ENCODE data around the gene LRRC31.

The LRRC31 gene

DNA sequence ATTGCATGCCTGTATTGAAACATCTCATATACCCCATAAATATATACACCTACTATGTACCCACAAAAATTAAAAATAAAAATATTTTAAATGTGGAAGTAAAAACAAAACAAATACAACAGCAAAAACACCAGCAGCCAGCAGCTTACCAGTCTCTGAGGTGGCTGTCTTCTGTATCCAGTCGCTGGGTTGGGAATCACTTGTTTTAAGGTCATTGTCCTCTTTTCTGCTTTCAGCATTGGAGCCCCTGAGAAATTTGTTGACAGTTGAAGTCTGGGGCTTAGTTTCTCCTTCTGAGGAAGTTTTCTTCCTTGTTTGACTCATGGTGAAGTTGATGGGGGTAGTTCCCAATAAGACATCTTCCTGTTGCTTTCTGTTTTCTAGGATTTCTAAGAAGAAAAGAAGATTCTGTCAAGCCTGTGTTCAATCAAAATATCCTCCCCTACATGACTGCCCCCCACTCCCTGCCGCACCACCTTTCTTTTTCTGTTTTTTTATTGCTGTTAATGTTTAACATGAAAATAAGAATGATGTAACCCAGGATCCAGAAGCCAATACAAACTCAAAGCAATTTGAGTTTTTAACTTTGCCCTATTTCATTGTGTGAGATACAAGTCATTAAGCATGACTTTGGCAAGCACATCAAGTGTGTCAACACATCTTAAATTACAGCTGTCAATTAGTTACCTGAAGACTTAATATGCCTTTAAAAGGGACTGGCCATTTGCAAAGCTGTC is at the start of gene LRRC31:
TSS of gene LRRC31 (minus strand) at position 452 of the 737 bp plus-strand sequence. CDS start at position 324, 128 bp downstream.
- DNase-seq (ENCODE audit: low read depth, low spot score): no peak

DNA sequence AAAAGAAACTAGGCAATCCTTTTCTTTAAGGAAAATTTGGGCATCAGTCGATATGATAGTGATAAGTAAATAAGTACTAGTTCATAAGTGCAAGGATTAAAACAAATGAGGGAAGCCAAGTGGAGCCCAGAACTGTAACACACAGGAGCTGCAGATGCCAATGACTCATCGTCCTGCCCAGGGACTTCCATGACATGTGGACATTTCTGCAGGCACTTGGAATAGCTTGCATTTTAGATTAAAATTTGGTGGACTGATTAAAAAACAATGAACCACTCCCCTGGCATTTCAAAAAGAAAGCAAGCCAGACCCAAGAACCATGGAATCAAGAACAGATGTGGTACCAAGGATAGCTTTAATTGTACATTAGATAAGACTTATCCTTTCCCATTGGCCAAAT is 44.6 kb upstream of the LRRC31 start:
- no peak for DNase-seq (ENCODE audit: low read depth, low spot score)

DNA sequence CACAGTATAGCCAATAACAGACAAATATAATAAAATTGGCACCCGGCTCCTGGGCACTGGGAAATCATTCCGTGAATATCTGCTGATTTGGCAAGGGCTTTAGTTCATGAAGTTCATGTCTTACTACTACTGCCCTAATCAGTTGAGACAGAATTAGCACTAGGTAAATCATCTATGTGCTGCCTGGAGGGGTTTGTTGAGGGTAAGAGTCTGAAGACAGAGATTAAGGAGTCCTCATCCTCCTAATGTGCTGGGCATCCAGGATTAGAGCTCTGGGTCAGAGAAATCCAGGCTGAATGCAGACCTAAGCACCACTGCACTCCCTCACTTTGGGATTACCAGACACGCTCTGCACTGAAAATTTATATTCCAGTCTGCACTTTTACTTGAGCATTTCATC is 43.6 kb upstream of the LRRC31 start:
- no peak for DNase-seq (ENCODE audit: low read depth, low spot score)

DNA sequence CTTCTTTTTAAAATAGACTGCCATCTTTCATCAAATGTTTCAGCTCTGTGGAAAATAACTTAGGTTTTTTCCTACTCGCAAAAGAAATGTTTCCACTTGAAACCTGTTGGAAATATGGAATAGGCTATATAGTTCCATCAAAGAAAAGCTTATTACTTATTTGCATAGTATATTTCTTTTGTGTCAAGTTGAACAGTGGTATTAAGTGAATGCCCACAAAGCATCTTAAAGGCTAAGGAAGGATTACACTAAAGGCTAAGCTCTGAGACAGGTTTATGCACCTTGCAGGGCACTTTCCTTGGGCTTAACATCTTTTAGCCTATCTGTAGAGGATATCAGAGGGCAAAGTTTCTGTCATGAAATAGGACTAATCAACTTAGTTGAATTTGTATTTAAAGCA is 41.5 kb upstream of the LRRC31 start, which contains the start of gene SAMD7:
TSS of gene SAMD7 (plus strand) at position 301 of the 400 bp plus-strand sequence. CDS start 7,927 bp downstream, outside the sequence.
- DNase-seq (ENCODE audit: low read depth, low spot score): no peak

DNA sequence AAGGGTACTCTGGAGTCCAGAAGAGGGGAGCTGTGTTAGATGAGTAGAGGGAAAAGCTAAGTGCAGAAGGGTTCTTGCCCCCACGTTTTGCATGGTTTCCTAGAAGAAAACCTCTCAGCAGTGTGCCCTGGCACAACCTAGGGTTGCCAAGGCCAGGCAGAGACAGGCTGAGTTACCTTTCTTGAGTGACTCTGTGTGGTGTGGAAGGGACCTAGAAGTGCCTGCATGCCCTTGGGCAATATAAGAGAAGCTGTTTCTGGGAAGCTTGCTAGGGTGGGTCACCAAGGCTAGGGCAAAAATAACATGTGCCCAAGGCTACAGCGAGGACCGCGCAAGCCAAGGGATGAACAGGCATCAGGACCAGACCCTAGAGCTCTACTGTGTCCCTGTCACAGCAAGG is 38.2 kb upstream of the LRRC31 start:
- no peak for DNase-seq (ENCODE audit: low read depth, low spot score)

DNA sequence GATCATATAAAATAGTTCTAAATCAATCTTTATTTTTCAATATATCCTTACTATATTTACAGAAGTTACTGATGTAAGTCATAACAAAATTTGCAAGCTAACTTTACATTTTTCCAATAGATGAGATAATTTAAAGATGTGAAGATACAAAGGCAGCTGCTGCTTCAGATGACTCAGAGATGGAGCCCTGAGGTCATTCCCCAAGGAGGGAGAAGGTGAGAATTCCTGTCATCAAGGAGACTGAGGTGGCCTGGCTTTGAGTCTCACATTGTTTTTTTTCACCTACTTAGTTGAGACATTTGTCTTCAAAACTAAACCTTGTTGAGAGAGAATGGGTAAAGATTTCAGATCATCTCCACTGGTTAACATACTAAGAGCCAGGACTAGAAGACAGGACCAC is 37.7 kb upstream of the LRRC31 start:
- DNase-seq (ENCODE audit: low read depth, low spot score): no peak

DNA sequence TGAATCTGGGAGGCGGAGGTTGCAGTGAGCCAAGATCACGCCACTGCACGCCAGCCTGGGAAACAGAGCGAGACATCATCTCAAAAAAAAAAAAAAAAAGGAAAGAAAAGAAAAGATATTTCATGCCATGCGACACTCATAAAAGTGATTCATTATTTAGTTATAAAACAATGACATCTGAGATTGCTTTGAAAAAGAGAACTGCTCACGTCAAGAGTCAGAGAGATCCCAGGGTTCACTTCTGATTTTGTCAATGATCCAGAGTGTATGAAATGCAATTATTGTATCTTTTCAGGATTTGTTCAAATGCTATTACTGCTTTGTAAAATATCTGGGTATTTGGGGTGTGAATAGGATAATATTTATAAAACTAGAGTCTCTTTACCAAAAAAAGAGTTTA is 35.7 kb upstream of the LRRC31 start:
- no peak for DNase-seq (ENCODE audit: low read depth, low spot score)

DNA sequence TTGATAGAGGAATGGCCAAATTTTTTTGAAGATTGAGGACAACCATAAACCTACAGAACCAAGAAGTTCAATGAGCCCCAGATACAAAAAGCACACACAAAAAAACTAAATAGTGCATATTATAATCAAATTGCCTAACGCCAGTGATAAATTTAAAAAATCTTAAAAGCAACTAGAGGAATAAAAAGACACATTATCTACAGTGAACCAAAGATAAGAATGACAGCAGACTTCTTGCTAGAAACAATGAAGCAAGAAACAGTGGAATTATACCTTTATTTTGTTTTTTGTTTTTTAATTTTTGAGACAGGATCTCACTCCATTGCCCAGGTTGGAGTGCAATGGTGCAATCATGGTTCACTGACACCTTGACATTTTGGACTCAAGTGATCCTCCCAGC is 31.7 kb upstream of the LRRC31 start:
- no peak for DNase-seq (ENCODE audit: low read depth, low spot score)

DNA sequence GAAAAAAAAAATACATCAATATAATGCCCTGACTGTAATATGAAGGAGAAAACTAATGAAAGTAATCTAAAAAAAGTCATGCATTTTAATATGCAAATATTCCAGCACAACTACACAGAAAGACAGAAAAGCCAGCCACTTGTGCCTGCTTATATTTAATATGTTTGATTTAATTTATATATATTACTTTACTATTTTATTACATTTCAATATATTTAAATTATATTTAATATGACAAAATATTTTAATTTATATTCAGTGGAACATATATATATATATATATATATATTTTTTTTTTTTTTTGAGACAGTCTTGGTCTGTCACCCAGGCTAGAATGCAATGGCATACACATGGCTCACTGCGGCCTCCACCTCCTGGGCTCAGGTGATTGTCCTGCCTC is 27.5 kb upstream of the LRRC31 start:
- no peak for DNase-seq (ENCODE audit: low read depth, low spot score)

DNA sequence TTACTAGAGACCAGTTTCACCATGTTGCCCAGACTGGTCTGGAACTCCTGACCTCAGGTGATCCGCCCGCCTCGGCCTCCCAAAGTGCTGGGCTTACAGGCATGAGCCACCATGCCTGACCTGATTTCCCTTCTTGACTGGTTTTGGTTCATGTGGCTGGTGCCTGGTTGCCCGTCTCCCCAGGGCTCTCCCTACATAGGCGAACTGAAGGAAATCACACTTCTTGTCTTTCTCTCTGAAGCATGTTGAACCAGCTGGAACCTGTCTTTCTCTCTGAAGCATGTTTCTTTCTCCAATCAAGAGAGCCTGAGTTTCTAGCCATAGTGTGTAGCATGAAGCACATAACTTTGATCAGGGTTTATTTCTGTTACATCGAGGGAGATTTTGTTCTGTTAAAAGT is 25.3 kb upstream of the LRRC31 start:
- no peak for DNase-seq (ENCODE audit: low read depth, low spot score)

DNA sequence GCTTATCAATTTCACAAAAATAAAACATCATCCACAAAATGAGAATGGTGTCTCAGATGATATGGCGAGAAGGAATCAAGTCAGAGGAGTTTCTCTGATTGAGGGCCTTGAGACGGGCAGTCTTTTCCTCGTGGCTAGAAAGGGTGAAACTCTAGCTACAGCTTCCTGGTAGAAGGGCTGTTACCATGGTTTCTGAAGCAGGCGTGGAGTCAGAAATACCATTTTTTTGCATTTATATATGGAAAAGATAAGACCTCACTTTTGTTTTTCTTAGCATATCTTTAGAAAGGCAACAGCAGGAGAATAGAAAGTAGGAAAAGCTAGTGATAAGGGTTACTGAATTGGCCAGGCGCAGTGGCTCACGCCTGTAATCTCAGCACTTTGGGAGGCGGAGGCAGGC is 24.4 kb upstream of the LRRC31 start:
- DNase-seq (ENCODE audit: low read depth, low spot score): no peak

DNA sequence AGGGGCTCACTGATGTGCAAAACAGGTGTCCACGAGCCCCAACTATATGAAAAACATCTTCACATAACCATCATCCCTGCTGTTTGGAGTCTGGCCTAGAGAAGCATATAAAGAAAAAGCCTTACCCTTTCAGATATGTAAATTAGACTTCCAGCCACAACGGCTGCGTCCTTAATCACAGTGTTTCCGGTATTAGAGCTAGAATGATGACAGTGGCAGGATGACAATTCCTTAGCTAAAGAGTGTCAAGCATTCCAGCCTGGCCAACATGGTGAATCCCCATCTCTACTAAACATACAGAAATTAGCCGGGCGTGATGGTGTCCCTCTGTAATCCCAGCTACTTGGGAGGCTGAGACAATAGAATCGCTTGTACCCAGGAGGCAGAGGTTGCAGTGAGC is 22.2 kb upstream of the LRRC31 start:
- no peak for DNase-seq (ENCODE audit: low read depth, low spot score)

DNA sequence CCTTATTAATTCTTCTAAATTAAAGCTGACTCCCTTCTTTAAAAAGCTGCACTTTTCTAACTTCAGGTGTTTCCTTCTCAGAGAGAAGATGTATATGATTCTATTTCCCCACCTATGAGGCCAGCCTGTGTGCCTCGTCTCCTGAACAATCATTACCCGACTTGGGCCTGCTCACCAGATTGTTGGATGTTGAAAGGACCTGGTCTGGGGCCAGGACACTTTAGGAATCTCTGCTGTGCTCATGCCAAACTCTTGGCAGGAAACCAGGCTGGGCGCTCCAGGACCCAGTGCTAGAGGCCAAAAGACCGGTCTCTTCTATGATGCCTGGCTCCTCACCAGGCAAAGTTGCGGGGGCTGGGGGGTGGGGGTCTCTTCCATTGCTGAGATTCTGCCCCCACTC is 16.9 kb upstream of the LRRC31 start:
- DNase-seq (ENCODE audit: low read depth, low spot score): no peak

DNA sequence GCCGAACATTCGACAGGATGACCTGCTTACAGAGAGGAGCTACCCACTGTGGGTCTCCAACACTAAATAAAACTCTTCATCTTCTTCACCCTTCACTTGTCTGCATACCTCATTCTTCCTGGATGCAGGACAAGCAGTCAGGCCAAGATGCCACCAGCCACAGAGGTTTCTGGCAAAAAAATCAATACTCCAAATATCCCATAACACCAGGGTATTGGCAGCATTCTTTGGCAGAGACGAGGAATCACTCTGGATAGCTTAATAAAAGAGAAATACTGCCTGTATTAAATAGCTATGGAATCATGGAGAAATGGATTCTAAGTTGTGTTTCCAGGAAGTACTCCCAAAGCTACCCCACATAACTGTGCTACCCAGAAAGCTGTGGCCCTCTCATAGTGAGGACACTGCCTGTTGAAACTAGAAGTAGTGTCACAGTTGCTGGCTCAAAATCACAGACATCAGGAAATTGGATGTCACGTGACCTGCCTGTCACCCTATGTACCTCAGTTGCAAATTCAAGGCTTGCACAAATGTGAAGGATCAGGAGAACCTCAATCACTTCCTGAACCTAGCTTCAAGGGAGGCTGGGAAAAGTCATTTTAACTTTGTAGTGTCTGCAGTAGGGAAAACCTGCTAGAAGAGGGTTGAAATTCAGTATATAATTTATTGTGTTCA is 11.0 kb upstream of the LRRC31 start:
- DNase-seq (ENCODE audit: low read depth, low spot score): no peak

DNA sequence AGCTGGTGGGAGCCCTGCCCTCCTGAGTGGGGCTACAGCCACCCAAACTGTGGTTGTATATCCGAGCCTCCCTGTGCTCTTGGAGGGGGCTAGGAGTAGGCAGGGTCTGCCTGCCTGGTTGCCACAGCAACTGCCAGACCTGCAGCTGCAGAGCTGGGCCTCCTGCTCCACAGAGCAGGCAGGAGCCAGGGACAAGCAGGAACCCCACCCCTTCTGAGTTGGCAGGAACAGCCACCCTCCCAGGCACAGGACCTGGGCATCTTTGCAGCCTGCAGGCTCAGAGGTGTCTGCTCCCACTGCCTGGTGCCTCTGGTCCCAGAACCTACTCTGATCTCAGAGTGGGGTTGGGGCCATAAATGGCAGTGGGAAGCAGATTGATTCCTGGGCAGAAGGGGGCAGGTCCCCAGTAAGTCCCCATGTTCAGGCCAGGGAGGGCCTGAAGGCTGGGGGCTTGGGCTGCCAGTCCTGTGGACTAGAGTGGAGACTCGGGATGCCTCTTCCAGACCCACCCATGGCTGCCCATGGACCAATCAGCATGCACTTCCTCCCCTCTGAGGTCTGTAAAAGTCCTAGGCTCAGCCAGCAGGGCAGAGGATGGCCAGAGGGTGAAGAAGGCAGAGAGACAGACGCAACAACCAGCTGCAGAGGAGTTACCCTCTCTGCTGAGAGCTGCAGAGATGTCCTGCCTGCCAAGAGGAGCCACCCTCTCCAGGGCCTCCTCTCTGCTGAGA is 10.3 kb upstream of the LRRC31 start:
- DNase-seq (ENCODE audit: low read depth, low spot score): no peak

DNA sequence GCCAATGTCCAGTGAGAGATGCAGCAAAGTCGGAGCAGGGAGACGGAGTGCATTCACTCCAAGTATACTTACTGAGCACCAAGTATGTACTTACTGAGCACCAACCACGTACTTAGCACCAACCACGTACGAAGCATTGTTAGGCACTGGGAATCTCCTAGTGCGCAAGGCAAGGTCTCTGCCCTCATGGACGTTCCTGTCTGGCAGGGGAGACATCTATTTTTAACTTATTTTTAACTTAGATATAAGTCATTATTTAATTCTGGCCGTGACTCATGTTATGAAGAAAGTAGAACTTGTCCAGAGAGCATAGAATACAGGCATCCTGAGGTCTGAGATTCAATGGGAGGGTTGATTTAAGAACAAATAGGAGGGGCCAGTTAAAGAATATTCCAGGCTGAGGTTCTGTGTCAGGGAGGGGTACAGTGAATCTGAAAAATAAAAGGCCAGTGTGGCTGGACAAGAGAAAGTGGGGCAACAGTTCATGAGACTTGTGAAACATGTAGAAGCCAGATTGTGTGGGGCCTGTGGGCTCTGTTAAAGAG is 9.3 kb upstream of the LRRC31 start:
- no peak for DNase-seq (ENCODE audit: low read depth, low spot score)

DNA sequence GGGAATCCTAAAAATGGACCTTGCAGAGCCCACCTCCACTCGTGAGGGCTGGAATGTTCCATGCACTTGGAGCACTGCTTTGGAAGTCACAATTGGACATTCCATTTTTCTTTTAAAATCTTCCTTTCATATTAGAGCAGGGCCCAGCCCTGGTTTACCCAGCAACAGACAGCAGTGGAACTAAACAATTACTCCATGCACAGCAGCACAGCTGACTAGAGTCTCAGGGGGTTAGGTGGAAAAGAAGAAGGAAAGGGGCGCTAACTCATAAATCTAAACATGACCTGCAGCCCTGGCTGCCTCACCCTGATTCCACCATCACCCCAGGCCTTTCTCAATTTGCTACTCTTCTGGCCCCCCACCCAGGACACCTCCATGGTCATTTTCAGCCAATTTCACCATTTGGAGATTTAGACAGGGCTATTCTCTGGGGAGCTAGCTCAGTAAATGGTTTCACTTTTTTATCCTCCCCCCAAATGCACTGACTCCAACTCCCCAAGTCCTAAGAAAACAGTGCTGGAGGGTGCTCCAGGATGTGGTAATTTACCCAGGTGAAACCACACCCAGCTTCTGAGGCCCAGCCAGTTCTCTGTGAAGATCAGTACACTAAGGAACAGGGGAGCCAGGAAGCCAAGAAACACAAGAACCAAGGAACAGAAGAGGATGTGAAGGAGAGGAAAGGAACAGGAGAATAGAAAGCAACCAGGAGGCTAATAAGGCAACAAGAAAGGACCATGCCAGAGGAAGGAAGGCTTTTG is 1.6 kb upstream of the LRRC31 start:
- no peak for DNase-seq (ENCODE audit: low read depth, low spot score)

DNA sequence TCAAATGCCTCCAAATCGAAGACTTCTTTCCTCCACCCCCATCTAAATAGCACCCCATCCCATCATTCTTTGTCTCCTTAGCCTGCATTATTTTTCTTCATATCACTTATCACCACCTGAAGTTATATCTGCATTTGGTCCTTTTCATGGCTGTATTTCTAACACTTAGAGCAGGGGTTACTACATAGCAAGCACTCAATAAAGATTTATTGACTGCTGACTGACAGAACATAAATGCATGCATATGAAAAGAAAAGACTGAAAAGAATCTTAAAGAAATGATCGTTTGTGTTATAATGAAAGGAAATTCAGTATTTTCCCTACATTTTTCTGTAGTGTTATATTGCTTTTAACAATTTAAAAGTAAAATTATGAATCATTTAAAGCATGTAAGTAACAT is 1.4 kb downstream of the LRRC31 start:
- DNase-seq (ENCODE audit: low read depth, low spot score): no peak

DNA sequence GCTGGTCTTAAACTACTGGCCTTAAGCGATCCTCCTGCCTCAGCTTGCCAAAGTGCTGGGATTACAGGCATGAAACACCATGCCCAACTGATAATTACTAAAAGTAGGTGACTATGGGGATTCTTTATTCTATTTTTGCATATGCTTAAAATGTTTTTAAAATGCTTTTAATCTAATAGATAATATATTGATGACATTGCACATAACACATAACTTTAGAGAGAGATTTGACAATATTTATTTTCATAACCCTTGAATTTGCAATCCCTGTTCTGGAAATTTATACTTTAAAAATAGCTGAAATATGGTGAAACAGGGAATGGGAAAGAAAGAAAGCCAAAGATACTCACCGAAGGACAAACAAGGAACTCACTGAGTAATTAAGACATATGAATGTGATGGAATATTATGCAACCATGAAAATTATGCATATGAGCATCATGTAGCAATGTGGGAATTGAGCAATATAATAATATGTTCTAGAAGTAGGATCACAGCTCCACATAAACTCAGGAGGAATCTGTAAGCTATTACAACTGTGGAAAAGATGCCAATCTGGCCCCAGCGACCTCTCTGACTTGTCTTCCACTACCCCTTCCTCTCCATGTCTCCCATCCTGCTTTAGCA is 2.0 kb downstream of the LRRC31 start:
- DNase-seq (ENCODE audit: low read depth, low spot score): no peak

DNA sequence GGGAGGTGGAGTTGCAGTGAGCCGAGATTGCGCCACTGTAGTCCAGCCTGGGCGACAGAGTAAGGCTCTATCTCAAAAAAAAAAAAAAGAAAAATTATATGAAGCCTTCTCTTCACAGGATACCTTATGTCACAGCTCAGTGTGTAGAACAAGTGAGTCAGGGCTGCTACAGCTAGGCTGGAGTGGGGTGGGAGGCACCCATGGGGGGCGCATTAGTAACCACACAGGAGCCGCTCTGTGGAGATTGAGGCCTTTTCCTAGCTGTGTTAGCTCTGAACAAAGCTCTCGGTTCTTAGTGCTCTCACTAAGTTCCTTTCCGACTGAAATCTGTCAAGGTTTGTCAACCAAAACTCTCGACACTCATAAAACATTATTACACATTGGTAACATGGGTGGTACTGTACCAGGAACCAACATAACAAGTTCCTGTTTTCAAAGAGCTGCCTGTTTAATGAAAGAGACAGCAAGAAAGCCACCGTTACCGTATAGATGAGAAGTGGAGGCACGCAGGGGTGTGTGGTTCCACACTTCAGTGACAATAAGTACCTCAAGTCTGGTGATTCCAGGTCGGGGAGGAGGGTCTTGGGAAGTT is 4.5 kb downstream of the LRRC31 start:
- DNase-seq (ENCODE audit: low read depth, low spot score): no peak

DNA sequence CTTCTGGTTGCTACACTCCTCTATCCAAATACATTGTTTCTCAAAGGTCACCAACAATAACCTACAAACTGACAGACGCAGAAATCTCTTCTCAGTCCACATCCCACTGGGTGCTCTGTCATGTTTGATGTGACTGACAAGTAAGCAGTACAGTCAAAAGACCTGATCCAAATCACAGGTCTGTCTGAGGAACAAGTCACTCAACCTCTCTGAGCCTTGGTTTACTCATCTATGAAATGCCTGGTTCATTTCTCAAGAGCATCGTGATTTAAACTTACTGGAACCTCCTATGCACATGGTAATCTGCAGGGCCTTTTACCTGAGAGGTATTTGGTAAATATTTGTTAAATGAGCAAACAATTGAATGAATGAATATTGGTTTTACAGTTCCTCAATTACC is 5.5 kb downstream of the LRRC31 start:
- DNase-seq (ENCODE audit: low read depth, low spot score): no peak

All from smooth muscle cell of the brain vasculature (primary cell).